KOPT-K1 (cell line): ENCODE data around the gene PIM3.

Experiments used
- H3K27ac ChIP-seq: fragments of 200-600 bp; sonication (generic); 2 replicates; pipeline ENCODE4 v1.5.1; 2016; ENCODE audit warnings: antibody characterized with exemption, mild to moderate bottlenecking, low read depth, low read length; ENCODE audit not compliant: poor library complexity, severe bottlenecking
- H3K36me3 ChIP-seq: fragments of 200-600 bp; sonication (generic); 2 replicates; pipeline ENCODE4 v1.5.1; 2017; ENCODE audit warnings: antibody characterized with exemption, mild to moderate bottlenecking, low read length, moderate library complexity; ENCODE audit not compliant: insufficient read depth
- H3K9me3 ChIP-seq: fragments of 200-600 bp; sonication (generic); 2 replicates; pipeline ENCODE4 v1.5.1; 2017; ENCODE audit warnings: antibody characterized with exemption, low read length, mild to moderate bottlenecking; ENCODE audit not compliant: insufficient read depth, poor library complexity, severe bottlenecking

PIM3 gene

GRCh38 chr22:49992921-49993648 lies 32.5 kb downstream of the PIM3 start:
- H3K36me3 ChIP-seq: no peaks in the 10 kb centered on the region
- H3K9me3 ChIP-seq: peaks cover 18% of the 10 kb centered on the region
- no peak overlapping the region for H3K27ac ChIP-seq

- H3K27ac ChIP-seq: no peak overlapping the region
- H3K36me3 ChIP-seq: no peaks in the 10 kb centered on the region
- H3K9me3 ChIP-seq: peaks cover 15% of the 10 kb centered on the region
Measured at GRCh38 chr22:49993649-49994360, 33.2 kb downstream of the PIM3 start.

GRCh38 chr22:49994361-49995040 lies 33.9 kb downstream of the PIM3 start:
- no peaks in the 10 kb centered on the region for H3K36me3 ChIP-seq
- peaks cover 15% of the 10 kb centered on the region for H3K9me3 ChIP-seq
- H3K27ac ChIP-seq: no peak overlapping the region

GRCh38 chr22:49995041-49995360 lies 34.4 kb downstream of the PIM3 start:
- Histone ChIP-seq H3K36me3 (no peaks in the 10 kb centered on the region), H3K27ac (no peak overlapping the region), H3K9me3 (peaks cover 15% of the 10 kb centered on the region)

GRCh38 chr22:49995361-49996118 lies 35.0 kb downstream of the PIM3 start:
- no peaks in the 10 kb centered on the region for H3K36me3 ChIP-seq
- H3K9me3 ChIP-seq: peaks cover 9% of the 10 kb centered on the region
- H3K27ac ChIP-seq: no peak overlapping the region

GRCh38 chr22:49996119-49996517 lies 35.5 kb downstream of the PIM3 start:
- H3K27ac ChIP-seq: no peak overlapping the region
- H3K9me3 ChIP-seq: peaks cover 3% of the 10 kb centered on the region

GRCh38 chr22:49996518-49997250 lies 36.1 kb downstream of the PIM3 start:
- Histone ChIP-seq H3K36me3 (no peaks in the 10 kb centered on the region), H3K27ac (no peak overlapping the region), H3K9me3 (no peaks in the 10 kb centered on the region)

More at GRCh38 chr22:49996119-49996517, 35.5 kb downstream of the PIM3 start:
- H3K36me3 ChIP-seq: no peaks in the 10 kb centered on the region

- Histone ChIP-seq H3K9me3 (no peaks in the 10 kb centered on the region), H3K36me3 (no peaks in the 10 kb centered on the region)
Measured at GRCh38 chr22:49997251-49997599, 36.7 kb downstream of the PIM3 start.

GRCh38 chr22:49997932-49998717 lies 37.6 kb downstream of the PIM3 start:
- Histone ChIP-seq H3K9me3 (no peaks in the 10 kb centered on the region), H3K36me3 (no peaks in the 10 kb centered on the region), H3K27ac (no peak overlapping the region)

More at GRCh38 chr22:49997251-49997599, 36.7 kb downstream of the PIM3 start:
- no peak overlapping the region for H3K27ac ChIP-seq

GRCh38 chr22:49998718-49999062 lies 38.1 kb downstream of the PIM3 start:
- Histone ChIP-seq H3K9me3 (no peaks in the 10 kb centered on the region), H3K36me3 (no peaks in the 10 kb centered on the region), H3K27ac (no peak overlapping the region)

- Histone ChIP-seq H3K9me3 (no peaks in the 10 kb centered on the region), H3K36me3 (no peaks in the 10 kb centered on the region), H3K27ac (no peak overlapping the region)
Measured at GRCh38 chr22:49999063-49999945, 38.7 kb downstream of the PIM3 start.

GRCh38 chr22:49999946-50000586 lies 39.5 kb downstream of the PIM3 start:
- Histone ChIP-seq H3K27ac (no peak overlapping the region), H3K9me3 (no peaks in the 10 kb centered on the region), H3K36me3 (no peaks in the 10 kb centered on the region)
